Heart left ventricle (tissue), 13 donors: ENCODE measurements around the gene SHLD1.

Experiments used
- CTCF ChIP-seq, 12 donors: fragments of 200-600 bp; sonication (generic) in 4 of 12; IDR thresholded peaks; one replicate each; pipeline versions ENCODE4 v1.5.0 to v1.8.0; 2018 to 2022; ENCODE audit warnings: antibody characterized with exemption in 12 of 12, mild to moderate bottlenecking in 5 of 12
- POLR2A ChIP-seq, 2 donors: fragments of 450-650 bp; IDR thresholded peaks; one replicate each; pipeline ENCODE4 v1.6.1; 2017; ENCODE audit warnings: antibody characterized with exemption in 2 of 2, mild to moderate bottlenecking in 2 of 2, moderate library complexity in 2 of 2
- donor health status: ischemic (EF 13 %, LVEDD 7.1; RV severe dilation, severe dysfunction).
- donor health status: DM: no; HTN: yes; CAD: no.
- donor health status: DM: no; HTN: no; CAD: no.
- donor health status: ischemic (EF 25% LVEDD 6.9; RV normal size, moderate dysfunction).
- donor health status: ischemic (EF 25% LVEDD 5.7; RV mildly dilated, moderate dysfunction).
- donor health status: ischemic (EF 35%, LVEDD 5.7; RV mildly dilated, moderate dysfunction).
- donor health status: nonischemic (EF 11% LVEDD 7.7; RV severe dilation, severe dysfunction).
- donor health status: DM: yes; HTN: yes; CAD: no.
- donor health status: PGD.
- donor health status: ischemic (EF 29% LVEDD 5.4; RV normal size, mild dysfunction).
- donor health status: nonischemic (EF 23%, LVEDD 6.1; RV moderate dilation, normal function).

GRCh38 chr20:5825130-5825719 is 75.0 kb downstream of the SHLD1 start:
- TF ChIP-seq CTCF (IDR thresholded peaks at IDR 0.05) (peak in 5 of 12 donors; percentile 10 to 38 (median 18)), POLR2A (IDR thresholded peaks at IDR 0.05) (no peak)
